Epidermal melanocyte (primary cell): ENCODE data around the gene BCL2L2.
A peak's percentile ranks its signal among the peaks of the same experiment; 100 is the strongest.

ENCODE experiments used
- DNase-seq: peaks from one replicate; pipeline ENCODE4 v3.0.0; 2011; ENCODE audit warnings: low spot score; ENCODE audit not compliant: insufficient read length

Gene BCL2L2

DNA sequence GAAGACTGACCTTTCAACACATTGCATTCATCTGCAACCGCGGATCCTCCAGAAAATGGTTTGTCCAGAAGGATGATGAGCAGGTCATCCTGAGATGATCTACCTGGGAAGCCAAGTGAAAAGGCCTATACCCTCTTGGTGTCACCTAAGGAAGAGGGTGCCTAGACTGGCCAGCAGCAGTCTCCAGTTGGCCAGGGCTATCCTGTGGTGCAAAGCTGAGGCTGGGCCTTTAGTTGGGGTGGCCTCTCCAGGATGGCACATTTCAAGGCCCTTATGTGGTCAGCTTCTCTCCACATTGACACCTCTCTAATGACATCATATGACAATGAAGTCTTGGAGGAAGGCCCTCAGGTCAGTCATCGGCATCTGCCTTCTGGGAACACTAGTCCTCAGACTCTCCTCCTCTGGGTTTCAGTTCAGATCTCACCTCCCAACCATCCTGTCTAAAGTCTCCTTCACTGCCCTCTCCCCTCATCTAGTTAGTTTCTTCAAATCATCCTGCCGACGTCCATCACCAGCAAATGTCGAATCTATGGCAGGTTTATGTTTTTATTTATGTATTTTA lies 49.3 kb downstream of the BCL2L2 start:
- no peak for DNase-seq

DNA sequence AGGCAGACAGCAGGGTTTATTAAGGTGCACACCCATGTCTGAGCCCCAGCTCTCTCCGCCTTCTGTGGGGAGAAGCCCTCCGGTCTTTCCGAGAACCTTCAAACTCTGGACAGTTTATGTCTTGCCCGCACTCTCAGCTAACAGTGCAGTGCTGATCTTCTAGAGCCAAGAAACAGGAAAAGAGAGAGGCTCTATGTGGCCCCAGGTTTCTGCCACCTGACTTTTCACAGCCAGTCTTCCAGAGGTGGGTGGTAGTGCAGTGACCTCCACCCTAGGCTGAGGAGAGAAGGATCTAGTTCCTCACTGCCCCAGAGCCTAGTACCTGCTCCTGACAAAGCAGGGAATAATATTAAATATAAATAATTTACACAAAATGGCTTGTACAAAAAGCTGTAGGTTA lies 50.0 kb downstream of the BCL2L2 start:
- no peak for DNase-seq

DNA sequence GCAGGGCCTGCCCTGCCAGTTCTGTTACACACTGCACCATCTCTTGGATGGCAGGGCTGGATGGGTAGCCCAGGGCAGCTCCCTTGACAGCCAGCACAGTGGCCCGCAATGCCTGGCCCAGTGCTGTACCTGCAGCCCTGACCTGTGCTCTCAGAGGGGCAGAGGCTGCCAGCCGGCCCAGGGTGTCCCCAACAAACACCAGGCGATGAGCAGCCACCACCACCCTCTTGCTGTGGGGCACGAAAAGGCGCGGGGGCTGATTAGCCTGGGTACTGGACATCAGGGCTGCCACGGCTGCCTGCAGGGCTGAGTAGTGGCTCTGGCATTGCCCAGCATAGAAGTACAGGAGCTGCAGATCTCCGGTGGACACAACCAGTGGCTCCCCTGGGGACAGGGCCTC lies 50.6 kb downstream of the BCL2L2 start:
- DNase-seq = no peak

DNA sequence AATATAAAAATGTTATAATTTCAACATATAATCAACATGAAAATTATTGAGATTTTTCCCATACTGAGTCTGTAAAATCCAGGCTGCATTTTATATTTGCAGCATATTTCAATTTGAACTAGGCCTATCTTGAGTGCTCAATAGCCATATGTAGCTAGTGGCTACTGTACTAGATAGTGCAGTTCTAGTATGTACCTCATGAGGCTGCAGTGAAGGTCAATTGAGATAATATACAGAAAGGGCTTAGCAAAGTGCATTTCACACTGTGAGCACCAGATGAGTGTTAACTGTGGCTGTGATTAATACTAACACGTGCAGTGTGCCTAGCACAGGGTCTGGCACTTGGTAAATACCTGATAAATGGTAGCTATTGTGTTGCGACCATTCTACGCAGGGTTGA lies 51.4 kb downstream of the BCL2L2 start:
- DNase-seq = no peak

DNA sequence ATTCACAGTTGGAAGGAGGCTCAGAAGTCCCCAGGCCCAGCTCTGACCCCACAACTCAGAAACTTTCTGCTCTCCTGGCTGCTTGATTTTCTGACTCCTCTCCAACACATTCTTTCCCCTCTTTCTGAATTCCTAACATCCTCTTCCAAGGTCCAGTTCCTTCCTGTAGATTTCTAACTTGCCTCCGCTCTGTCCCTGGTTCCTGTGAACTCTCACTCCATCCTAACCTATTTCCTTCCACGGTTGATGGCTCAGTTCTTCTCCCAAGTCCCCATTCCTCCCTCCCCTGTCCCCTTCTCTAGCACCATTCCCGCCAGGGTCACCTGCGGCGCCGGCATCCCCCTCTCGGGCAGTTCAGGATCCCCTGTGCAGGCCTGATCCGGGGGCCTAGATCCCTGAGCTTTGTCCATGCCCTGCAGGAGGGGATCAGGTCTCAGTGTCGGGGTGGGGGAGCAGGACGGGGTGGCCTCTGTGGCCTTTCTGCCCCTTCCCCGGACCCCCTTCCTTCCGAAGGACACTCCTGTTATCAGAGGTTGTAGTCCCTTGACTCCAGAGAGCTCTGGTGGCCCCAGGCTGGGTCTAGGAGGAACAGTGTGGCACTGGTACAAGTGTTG lies 52.0 kb downstream of the BCL2L2 start:
- peak; percentile 3 for DNase-seq

DNA sequence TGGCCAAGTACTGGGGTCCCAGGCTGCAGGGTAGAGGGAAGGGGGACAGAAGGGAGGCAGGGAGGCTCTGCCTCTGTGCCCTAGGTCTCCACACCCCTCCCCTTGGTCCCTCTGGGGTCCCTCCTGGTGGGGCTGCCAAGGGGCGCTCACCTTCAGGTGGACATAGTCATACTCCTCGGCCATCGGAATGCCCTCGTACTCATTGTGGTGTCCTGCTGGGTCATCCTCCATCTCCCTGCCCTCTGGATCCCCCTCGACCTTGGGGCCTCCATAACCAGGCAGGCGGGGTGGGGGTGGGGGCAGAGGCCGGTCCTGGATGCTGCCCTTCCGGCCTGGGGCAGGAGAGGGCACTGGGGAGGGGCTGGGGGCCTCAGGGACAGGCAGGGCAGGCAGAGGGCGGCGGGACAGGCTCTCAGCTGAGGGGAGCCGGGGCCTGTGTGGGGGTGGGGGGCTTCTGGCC lies 52.6 kb downstream of the BCL2L2 start:
- no peak for DNase-seq

DNA sequence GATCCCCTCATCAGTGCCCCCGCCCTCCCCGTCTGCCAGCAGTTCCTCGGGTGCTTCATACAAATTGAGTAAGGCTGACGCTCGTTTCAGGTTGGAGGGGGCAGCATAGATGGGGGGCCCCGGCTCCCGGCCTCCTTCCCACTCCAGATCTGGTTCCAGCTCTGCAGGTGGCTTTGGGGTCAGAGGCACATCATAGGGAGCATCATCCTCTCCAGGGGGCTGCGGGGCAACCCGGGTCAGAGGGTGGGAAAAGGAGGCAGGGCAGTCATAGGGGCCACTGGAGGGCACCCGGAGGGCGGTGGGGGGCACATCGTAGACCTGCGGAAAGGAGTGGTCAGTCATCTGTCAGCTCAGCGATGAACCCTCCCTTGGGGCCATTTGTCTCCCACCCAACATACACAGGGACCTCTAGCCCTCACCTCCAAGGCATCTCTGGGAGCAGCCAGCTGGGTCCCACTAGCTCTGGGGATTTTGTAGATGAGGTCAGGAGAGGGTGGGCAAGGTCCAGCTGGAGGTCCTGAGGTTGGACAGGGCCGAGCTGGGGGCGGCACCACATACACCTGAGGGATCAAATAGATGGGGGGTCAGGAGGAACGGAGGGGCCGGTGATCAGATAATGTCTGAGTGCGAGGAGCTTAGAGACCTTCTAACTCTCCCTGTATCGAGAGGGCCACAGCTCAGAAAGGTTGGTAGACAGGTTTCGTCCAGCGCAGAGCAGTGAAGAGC lies 53.3 kb downstream of the BCL2L2 start:
- peak; percentile 8 for DNase-seq

DNA sequence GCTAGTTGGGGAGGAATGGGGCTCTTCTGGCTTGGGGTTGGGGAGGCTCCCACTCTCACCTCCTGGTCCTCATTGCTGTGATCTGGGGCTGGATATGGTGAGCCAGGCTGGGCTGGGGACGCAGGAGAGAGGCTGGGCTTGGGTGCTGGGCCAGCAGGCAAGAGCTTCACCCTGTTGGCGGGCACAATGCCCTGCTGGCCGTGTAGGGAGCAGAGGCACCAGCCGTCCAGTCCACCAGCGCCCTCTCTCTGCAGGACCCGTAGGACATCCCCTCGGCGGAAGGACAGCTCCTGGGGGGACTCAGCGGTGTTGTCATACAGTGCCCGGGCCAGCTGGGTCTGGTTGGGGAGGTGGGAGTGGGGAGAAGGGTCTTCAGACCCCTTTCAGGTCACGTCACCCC lies 53.9 kb downstream of the BCL2L2 start:
- DNase-seq = no peak

DNA sequence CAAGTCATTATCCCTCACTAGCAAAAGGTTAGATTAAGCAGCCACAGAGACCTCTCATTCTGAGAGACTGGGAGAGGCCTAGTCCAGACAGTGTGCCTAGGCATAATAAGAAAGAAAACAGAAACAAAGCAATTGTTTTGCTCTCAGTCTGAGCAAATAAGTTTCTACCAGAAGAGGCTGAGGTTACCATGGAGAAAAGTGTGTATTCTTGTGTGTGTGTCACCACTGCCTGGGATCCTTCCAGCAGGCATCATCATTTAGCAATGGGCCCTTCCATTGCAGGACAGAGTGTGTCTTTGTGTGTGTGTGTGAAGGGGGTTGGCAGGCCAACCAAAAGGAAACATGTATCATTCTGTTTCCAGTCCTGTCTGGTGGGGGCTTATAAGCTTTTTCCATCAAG lies 54.7 kb downstream of the BCL2L2 start:
- DNase-seq = no peak
